GM21360 (cell line): ENCODE results near the gene KREMEN1.
"Not testable (repeated sequence)": the region's sequence is repeated elsewhere in the genome, so short reads cannot be mapped to it uniquely, and the experiment has no call there.

ENCODE experiments used
- ATAC-seq: cut with Tn5 transposase; IDR thresholded peaks from one replicate; pipeline ENCODE4 v1.9.1; 2021; ENCODE audit warnings: mild to moderate bottlenecking, moderate library complexity; ENCODE audit not compliant: unreplicated experiment

Gene KREMEN1

DNA sequence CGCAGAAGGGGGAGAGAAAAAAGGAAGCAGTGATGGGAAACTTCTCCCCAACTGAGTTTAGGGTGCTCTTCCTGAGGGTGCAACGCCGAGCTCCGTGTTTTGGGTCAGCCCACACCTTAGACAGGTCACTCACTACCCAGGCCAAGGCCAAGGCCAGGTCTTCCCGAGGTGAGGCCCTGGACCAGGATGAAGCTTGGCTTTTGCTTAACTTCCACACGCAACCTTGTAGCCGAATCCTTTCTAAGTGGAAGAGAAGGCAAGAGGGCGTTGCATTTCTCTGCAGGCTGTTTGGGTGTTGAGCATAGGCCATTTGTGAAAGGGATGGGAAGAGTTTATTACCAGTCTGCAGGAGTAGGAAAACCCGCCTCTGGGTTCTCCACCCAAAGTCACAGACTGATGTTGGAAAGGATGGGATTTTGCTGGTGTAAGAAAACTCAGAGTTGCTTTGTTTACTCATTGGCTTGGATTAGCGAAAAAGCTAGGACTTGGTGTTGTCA, 1.5 kb downstream of the KREMEN1 start:
- ATAC-seq, result no peak

DNA sequence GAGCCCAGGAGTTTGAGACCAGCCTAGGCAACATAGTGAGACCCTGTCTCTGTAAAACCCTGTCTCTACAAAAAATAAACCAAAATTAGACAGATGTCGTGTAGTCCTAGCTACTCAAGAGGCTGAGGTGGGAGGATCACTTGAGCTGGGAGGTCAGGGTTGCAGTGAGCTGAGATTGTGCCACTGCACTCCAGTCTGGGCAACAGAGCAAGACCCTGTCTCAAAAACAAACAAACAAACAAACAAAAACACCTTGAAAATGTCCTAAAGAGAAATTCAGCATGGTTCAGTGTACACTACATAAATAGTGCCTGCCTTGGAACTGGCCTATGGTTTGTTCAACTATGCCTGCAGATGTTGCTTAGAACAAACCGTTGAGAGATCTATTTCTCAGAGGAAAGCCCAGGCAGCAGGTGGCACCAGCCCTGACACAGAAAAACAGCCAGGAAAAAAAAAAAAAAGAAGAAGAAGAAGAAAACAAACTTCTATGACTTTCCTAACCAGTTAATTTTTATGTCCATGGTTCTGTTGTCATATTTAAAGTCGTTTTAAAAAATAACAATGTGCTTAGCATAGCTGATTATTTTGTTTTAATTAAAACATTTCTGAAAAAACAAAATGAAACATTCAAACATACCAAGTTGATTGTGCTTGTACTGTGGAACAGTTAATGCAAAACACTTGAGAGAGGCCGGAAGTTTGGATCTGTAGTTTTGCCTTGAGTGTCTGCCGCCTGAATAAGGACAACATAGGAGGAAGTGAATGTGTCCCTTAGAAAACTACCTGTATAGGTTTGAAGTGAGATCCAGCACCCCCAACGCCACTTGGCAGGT, 5.4 kb downstream of the KREMEN1 start:
- ATAC-seq, result no peak

DNA sequence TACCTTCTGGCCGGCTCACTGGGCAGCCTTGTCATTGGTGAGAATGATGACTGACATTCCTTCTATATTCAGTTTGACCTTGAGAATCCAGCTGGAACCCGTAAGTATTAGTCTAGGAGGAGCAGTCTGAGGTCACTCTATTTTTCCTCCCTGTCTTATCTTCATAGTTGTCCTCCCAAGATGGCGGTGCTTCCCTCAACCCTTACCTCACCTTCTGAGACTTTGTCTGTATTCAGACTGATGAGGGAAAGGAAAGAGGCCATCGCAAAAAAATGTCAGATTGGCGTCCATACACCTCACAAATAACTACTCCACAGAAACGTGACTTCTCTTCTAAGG, 6.0 kb downstream of the KREMEN1 start:
- ATAC-seq, result no peak

DNA sequence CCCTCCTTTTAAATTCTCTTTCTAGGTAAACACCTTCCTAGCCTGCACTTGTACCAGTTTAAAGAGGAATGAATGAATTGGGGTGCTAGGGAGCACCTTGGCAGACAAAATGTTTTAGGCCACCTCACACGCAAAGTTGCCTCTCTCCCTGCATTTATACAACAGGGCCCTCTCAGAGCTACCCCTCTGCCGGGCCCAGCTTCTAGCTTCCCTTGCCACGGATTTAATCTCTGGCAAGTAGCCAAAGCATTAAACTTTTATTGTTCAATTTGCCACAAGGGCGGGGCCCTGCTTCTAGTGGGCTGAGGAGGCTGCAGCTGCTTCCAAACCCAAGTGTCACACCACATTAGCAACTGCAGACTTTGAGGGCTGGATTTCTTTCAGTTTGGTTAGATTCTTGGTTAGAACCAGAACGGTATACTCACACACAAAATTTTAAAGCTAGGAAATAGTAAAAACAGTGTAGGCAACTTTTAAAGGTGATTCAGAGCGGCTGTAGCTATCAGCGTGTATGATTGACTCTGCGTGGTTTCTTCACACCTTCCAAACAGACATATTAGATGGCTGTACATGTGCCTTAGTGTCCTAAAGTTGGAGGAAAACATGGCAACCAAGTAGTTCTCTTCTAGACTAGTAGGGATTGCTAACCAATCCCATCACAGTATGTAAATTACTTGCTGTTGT, 6.5 kb downstream of the KREMEN1 start:
- ATAC-seq, result no peak

DNA sequence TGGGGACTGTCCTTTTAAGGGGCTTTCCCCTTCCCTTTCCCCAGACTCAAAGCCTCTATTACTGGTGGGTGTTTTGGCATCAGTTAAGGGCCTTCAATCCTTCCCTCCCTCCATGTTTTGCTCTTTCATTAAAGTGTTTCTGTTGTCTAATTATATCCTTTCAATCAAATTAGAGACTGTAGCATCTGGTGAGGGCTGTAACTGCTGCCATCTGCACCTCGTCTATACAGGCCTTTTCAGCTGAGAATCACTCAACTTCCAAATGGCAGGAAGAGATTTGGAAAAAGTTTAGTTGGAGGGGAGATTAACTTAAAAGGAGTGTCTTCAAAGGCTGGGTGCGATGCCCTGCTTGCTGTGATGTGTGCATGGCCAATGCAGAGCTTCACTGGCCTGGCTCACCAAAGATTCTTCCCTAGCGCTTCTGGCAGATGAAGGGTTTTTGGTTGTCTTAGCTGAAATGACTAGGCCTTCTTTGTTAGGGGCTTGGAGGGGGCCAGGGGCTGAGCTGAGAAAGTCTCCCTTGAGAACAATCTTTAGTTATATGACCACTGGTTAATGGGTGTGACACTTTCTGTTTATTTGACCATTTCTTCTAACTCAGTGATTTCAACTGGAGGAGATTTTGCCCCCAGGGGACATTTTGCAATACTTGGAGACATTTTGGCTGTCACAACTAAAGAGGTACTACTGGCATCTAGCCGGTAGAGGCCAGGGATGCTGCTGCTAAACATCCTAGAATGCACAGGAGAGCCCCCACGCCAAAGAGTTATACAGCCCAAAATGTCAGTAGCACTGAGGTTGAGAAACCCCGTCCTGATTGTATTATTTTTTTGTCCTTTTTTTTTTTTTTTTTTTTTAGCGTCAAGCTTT, 7.5 kb downstream of the KREMEN1 start:
- no peak for ATAC-seq

DNA sequence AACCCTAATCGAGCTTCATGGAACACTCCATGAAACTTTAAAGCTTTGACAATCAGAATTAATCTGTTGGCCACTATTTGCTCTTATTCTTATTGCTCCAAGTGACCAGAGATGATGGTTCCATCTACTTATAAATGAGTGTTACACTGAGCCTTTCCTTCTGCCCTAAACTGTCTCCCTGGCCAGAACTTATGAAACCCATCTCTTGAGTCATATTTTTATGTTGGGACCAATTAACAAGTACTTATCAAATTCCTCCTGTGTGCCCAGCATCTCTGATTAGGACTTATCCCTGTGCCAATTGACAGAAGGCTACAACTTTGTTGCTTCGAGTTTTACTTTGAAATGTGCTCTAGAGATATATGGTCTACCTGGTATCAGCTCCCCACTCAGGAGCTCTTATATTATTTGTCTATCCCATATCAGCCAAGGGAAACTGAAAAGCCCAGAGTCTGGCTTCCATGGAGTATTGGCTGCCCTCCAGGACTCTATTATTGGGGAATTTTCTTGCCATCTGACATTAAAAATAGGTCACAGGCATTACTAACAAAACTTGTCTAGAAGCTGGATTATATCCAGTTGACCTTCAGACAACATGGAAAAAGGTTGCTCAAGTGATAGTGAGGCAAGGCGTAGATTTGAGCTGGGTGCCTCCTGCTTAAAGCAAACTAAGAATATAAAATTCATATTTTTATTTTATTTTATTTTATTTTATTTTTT, 8.8 kb downstream of the KREMEN1 start:
- no peak for ATAC-seq

DNA sequence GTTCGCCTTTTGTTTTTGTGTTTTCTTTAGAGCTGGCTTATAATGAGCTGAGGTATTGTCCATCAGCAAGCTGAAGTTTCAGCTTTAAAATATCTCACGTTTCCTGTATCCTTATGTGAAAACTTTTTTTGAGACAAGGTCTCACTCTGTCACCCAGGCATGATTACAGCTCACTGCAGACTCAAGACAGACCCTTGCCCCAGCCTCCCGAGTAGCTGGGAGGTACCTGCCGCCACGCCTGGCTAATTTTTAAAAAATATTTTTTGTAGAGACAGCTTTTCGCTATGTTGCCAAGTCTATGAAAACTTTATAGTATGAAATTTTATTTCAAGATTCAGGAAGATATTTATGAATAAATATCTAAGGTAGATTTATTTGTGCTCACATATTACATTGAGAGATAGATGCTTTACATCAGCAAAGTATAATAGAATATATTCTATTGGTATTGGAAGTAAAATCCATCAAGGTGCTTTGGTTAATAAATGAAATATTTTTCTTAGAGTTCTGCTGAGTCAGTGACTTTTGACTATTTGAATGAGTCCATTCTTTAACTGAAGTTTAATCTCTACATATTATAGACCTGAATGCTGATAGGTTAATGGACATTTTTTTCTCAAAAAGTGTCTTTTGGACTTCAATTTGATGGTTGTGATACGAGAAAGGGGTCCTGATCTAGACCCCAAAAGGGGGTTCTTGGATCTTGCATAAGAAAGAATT, 10.2 kb downstream of the KREMEN1 start:
- ATAC-seq, result no peak

DNA sequence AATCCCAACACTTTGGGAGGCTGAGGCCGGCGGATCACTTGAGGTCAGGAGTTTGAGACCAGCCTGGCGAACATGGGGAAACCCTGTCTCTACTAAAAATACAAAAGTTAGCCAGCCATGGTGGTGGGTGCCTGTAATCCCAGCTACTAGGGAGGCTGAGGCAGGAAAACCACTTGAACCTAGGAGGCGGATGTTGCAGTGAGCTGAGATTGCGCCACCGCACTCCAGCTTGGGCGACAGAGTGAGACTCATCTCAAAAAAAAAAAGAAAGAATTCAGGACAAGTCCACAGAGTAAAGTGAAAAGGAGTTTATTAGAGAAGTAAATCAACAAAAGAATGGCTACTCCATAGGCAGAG, 10.7 kb downstream of the KREMEN1 start:
- ATAC-seq, result not testable (repeated sequence)

DNA sequence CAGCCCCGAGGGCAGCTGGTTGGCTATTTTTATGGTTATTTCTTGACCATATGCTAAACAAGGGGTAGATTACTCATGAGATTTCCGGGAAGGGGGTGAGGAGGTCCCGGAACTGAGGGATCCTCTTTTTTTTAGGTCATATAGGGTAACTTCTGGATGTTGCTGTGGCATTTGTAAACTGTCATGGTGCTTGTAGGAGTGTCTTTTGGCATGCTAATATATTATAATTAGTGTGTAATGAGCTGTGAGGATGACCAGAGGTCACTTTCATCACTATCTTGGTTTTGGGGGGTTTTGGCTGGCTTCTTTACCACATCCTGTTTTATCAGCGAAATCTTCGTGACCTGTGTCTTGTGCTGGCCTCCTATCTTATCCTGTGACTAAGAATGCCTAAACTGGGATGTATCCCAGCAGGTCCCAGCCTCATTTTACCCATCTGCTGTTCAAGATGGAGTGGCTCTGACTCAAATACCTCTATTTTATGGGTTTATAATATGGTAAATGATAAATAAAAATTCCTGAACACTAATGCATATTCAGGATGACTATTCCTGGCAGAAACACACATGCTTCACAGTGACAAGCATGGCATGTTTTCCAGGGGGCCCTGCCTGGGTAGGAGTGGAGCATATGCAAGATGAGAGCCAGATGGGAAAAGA, 11.2 kb downstream of the KREMEN1 start:
- ATAC-seq, result no peak

DNA sequence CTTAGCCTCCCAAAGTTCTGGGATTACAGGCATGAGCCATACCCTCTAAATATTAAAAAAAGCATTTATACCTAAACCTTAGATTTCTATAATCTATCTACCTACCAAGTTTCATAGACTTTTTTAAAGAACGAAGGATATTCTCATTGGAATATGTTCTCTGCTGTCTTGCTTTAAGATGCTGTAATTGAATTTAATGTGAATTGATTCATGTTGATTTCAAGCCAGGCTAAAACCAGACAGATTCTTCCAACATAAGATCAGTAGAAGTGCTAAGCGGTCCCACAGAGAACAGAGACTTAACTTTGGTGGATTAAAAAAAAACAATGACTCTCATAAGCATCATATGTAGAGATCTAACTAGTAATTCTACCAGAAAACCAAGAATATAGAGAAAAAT, 14.2 kb downstream of the KREMEN1 start:
- ATAC-seq, result no peak

DNA sequence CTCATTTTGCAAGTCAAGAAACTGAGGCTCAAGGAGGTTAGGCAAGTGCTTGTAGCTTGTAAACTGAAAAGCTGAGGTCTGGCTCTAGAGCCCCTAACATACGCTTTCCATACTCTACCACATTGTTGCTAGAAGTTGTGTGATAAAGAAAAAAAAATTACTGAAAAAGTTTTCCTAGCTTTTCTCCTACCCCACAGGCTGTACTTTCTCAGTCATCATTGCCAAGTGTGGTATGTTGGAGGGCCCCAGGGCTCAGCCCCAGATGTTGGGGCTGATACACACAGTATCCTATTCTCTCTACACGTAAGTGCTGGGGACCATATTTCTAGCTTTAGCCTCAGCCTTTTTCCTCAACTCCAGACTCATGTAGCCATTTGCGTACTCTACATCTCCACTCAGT, 16.0 kb downstream of the KREMEN1 start:
- ATAC-seq, result no peak

DNA sequence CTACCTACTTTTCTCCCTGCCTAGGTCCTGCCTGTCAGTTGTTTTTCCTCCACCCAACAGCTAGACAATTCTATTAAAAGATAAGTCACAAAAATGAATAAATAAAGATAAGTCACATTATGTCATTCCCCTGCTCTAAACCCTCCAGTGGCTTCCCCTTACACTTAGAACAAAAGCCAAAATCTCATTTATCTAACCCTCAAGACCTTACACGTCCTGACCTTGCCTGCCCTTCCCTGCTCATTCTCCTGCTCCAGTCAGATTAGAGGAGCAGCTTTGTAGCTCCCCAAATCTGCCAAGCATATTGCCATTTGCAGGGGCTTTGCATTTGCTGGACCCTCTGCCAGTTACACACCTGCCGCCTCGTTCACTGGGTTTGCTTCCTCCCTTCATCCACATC, 16.7 kb downstream of the KREMEN1 start:
- ATAC-seq, result no peak

DNA sequence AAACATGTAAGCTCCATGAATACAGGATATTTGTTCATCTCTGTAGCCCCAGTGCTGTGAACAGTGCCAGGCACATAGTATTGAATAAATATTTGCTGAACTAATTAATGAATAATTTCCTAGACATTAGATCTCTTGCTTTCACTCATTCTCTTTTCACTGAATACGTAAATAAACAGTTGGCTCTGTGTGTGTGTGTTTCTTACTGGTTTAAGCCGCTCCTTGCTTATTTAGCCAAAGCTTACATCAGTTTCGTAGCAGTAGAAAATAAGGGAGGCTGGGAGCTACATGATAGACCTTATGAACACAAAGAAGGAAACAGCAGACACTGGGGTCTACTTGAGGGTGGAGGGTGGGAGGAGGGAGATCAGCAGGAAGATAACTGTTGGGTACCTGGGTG, 17.2 kb downstream of the KREMEN1 start:
- ATAC-seq, result no peak

DNA sequence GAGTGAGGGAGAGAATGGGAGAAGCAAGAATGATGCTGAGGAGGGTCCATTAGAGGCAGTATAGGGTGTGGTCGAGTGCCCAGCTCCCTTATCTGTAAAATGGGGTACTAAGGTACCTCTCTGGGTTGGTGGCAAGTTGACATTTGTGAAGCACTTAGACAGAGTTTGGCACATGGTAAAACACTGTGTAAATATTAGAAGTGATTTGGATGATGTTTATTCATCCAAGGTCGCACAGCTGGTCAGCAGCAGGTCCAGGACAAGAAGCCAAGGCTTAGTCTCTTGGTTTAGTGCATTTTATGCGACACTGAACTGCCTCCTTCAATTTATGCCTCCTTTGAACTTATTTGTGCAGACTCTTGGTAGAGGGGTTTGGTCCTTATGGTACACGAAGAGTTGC, 19.4 kb downstream of the KREMEN1 start:
- ATAC-seq, result no peak

DNA sequence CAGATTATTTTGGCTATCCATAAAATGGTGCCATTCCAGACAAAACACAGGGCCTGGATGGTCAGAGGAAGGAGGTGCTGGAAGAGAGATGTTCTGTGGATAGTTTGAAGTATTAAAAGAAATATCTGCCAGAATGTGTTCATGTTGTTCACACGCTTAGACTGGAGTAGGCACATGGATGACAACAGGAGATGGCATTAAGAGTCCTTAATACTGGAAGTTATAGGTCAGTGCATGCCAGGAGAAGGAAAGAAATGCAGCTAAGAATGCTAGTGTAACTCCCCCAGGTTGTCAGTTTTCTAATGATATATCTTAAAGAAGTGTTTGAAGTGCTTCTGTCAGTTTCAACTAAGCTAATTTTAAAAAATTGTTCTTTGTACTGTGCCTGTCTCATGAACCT, 20.2 kb downstream of the KREMEN1 start:
- no peak for ATAC-seq

DNA sequence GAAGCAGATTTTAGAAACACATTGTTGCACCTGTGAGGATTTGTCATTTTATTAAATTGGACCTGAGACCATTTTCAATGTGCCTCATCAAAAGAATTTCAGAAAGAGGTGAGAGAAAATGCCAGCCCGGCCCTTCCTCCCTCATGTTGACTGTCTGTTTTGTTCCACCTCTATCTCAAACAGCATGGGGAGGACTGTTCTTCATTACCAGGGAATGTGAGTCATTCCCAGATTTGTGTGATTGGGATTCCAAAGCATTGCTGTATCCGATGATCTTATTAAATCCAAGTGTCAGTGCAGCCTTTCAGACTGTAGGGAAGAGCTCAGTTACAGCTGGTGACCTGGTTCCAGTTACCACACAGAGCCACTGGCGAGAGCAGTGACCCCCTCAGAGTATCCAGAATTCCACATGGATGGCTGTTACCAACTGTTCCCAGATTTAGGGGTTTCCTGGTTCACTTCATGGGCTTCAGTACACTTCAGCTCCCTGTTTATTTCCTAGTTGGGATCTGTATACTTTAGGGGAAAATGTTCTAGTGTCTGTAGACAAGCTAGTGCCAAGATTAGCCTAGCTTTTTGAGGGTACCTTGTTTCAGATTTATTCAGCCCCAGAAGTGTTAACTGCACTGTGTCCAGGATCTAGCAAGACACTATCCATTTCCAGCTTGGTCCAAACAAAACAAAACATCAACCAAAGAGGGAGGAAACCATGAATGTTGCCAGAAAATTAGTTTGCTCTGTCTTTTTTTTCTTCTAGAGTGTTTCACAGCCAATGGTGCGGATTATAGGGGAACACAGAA, 20.9 kb downstream of the KREMEN1 start:
- no peak for ATAC-seq

DNA sequence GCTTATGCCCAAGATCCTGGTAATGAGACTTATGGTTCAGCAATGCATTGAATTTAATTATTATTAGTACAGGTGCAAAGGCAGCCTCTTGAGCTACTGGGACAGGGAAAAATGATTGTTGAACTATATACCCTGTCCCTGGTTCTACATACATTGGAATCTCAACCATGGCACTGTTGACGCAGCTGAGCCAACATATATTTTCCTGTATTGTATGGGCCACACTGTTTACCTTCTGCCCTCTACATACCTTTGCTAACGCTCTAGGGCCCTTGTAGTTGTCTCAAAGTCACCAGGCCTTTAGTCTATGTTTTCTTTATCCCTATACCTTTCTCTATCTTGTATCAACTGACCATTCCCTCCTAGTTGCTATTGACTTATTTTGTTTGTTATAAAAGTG, 22.6 kb downstream of the KREMEN1 start:
- no peak for ATAC-seq

DNA sequence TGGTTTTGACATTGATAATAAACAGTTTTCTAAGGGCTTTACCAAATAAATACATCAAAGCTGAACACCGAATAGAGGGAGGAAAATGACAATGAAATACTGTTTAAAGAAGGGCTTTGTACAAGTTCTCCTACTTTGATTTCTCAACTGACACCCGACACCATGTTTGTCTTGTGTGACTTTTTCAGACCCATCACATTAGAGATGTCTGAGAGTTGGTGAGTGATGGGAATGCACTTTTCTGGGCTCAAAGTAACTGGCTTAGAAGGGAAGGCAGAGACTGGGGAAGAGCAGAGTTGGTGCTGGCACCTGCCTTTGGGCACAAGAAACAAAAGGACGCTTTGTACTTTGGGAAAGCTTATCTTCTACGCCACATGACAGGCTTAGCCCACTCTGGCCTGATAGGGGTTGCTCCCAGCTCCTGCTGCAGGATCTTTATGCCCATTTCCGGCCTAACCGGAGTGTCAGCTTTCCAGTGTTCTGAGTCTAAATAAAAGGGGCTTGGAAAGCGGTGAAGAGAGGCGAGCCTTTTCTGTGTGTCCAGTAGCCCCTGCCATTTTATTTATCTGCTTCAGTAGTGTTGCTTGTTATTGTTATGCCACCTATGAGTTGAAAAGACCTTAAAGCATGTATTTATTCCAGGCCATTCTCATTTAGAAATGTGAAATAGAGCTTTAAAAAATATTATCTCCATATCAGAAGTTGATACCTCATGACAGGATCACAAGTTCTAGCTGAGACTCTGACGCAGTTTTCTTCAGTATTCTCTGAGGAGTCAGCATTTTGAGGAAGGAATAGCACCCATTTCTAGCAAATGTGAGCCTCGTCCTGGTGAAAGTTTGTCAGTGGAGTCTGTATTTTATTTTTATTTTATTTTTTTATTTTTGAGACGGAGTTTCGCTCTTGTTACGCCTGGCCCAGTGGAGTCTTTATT, 24.2 kb downstream of the KREMEN1 start:
- ATAC-seq, result no peak
